Tibial nerve (tissue), 4 donors: ENCODE measurements around the gene EMX2. TPM values are rescaled to one million over a fixed set of nuclear protein-coding genes. Genes with fewer than 3 reads are reported as not detected.

ENCODE experiments used
- DNase-seq, 2 donors: peaks; one replicate each; pipeline ENCODE4 v3.0.0-alpha.2; 2019; ENCODE audit warnings: low spot score in 2 of 2
- H3K27ac ChIP-seq, 4 donors: fragments of 200-600 bp; sonication (generic) in 3 of 4; one replicate each; pipeline ENCODE4 v1.5.1; 2017 to 2019; ENCODE audit warnings: mild to moderate bottlenecking in 1 of 4
- H3K27me3 ChIP-seq, 2 donors: fragments of 200-600 bp; sonication (generic) in 1 of 2; one replicate each; pipeline versions ENCODE4 v1.5.1 to v1.6.0; 2017 to 2019
- H3K36me3 ChIP-seq, 3 donors: fragments of 200-600 bp; sonication (generic); one replicate each; pipeline ENCODE4 v1.5.1; 2018 to 2019
- H3K4me1 ChIP-seq, 4 donors: fragments of 200-600 bp; sonication (generic) in 3 of 4; one replicate each; pipeline ENCODE4 v1.5.1; 2017 to 2019
- H3K4me3 ChIP-seq, 4 donors: fragments of 200-600 bp; sonication (generic) in 3 of 4; one replicate each; pipeline ENCODE4 v1.5.1; 2017 to 2019; ENCODE audit warnings: mild to moderate bottlenecking in 1 of 4, moderate library complexity in 1 of 4
- H3K9me3 ChIP-seq, 4 donors: fragments of 200-600 bp; sonication (generic) in 3 of 4; one replicate each; pipeline ENCODE4 v1.5.1; 2017 to 2019
- CTCF ChIP-seq, 5 experiments: fragments of 200-600 bp in 3 of 5; fragments of 450-650 bp in 2 of 5; sonication (generic) in 3 of 5; IDR thresholded peaks; one replicate each; pipeline ENCODE4 v1.5.1; 2016 to 2019; ENCODE audit warnings: antibody characterized with exemption in 5 of 5, mild to moderate bottlenecking in 3 of 5, moderate library complexity in 2 of 5
- EP300 ChIP-seq, 2 donors: sonication (generic); formaldehyde crosslinking; IDR thresholded peaks; one replicate each; pipeline ENCODE4 v1.6.1; 2017; ENCODE audit warnings: antibody characterized with exemption in 2 of 2, mild to moderate bottlenecking in 1 of 2
- POLR2A ChIP-seq, 2 donors: fragments of 450-650 bp; IDR thresholded peaks; one replicate each; pipeline ENCODE4 v1.6.1; 2017; ENCODE audit warnings: antibody characterized with exemption in 2 of 2, mild to moderate bottlenecking in 2 of 2, moderate library complexity in 2 of 2
- WGBS, 2 donors: methylation state at CpG; one replicate each; pipeline ENCODE4 v1.1.5; 2018; 5-methylcytosine and 5-hydroxymethylcytosine counted together
- total RNA-seq, 4 donors: library from RNA; depleted of rRNA; stranded (reverse); fragments of >200 nt; gene quantifications; one replicate each; pipeline ENCODE4 v1.1.0, GENCODE V29; 2016

The EMX2 gene
- total RNA-seq, 4 donors from 2014 or later, result 0.44 to 2.3 (median 1.1) TPM

- WGBS, 2 donors, result 62 to 75% methylated on average over 3 of the region's 3 CpGs
- Histone ChIP-seq H3K27me3 (peaks cover 0 to 100% of the 10 kb centered on the region in 2 donors), H3K4me1 (peaks cover 0 to 70% (median 27%) of the 10 kb centered on the region in 4 donors), H3K9me3 (no peaks in the 10 kb centered on the region), H3K27ac (no peak overlapping the region), H3K36me3 (no peaks in the 10 kb centered on the region), H3K4me3 (no peak overlapping the region)
- no peak for DNase-seq
- TF ChIP-seq POLR2A (IDR thresholded peaks at IDR 0.05) (no peak), EP300 (IDR thresholded peaks at IDR 0.05) (no peak), CTCF (IDR thresholded peaks at IDR 0.05) (no peak)
Observed at GRCh38 chr10:117539903-117540639, 2.5 kb upstream of the EMX2 start.

- WGBS, 2 donors, result 53 to 64% methylated on average over 14 of the region's 14 CpGs
Observed at GRCh38 chr10:117540640-117541404, 1.7 kb upstream of the EMX2 start.

GRCh38 chr10:117541405-117541908 is 1.1 kb upstream of the EMX2 start:
- Histone ChIP-seq H3K4me3 (peak overlapping the region in 1 of 4 donors; percentile 44), H3K27me3 (peaks cover 0 to 100% of the 10 kb centered on the region in 2 donors), H3K27ac (no peak overlapping the region), H3K4me1 (peaks cover 0 to 70% (median 27%) of the 10 kb centered on the region in 4 donors), H3K9me3 (no peaks in the 10 kb centered on the region), H3K36me3 (no peaks in the 10 kb centered on the region)
- WGBS, 2 donors, result 16 to 21% methylated on average over 23 to 32 of the region's 32 CpGs
- TF ChIP-seq CTCF (IDR thresholded peaks at IDR 0.05), result no peak
- no peak for TF ChIP-seq EP300 (IDR thresholded peaks at IDR 0.05)
- TF ChIP-seq POLR2A (IDR thresholded peaks at IDR 0.05), result no peak
- no peak for DNase-seq

More at GRCh38 chr10:117540640-117541404, 1.7 kb upstream of the EMX2 start:
- H3K4me3 ChIP-seq, result no peak overlapping the region
- no peak overlapping the region for H3K27ac ChIP-seq
- H3K27me3 ChIP-seq, result peaks cover 0 to 100% of the 10 kb centered on the region in 2 donors
- H3K9me3 ChIP-seq, result no peaks in the 10 kb centered on the region
- DNase-seq, result no peak
- peaks cover 0 to 70% (median 27%) of the 10 kb centered on the region in 4 donors for H3K4me1 ChIP-seq
- TF ChIP-seq POLR2A (IDR thresholded peaks at IDR 0.05) (no peak), EP300 (IDR thresholded peaks at IDR 0.05) (no peak), CTCF (IDR thresholded peaks at IDR 0.05) (no peak)
- no peaks in the 10 kb centered on the region for H3K36me3 ChIP-seq

GRCh38 chr10:117541909-117542705 is 439 bp upstream of the EMX2 start:
- Histone ChIP-seq H3K36me3 (no peaks in the 10 kb centered on the region), H3K4me3 (peak overlapping the region in 2 of 4 donors; percentile 7 to 44), H3K27ac (no peak overlapping the region), H3K9me3 (no peaks in the 10 kb centered on the region), H3K4me1 (peaks cover 0 to 70% (median 27%) of the 10 kb centered on the region in 4 donors), H3K27me3 (peaks cover 0 to 100% of the 10 kb centered on the region in 2 donors)
- 5 to 7% methylated on average over 39 to 61 of the region's 62 CpGs for WGBS, 2 donors
- TF ChIP-seq EP300 (IDR thresholded peaks at IDR 0.05) (peak in 1 of 2 donors; percentile 11), POLR2A (IDR thresholded peaks at IDR 0.05) (no peak)
- no peak for DNase-seq
